ENCODE results near the gene NUTF2. TPM values are rescaled to one million over a fixed set of nuclear protein-coding genes. Genes with fewer than 3 reads are reported as not detected.

NUTF2 gene
- total and polyA plus RNA-seq, 4 donors, result 49.7 to 164 (median 101) TPM

GRCh38 chr16:67804853-67805542 is 41.7 kb upstream of the NUTF2 start:
- Histone ChIP-seq H3K9ac (ENCODE audit: insufficient read depth in 1 of 2, low read length in 2 of 2) (no peak overlapping the region), H3K27ac (ENCODE audit: low read depth in 1 of 2, low read length in 1 of 2) (peak overlapping the region in 1 of 2 donors; percentile 1)
- ATAC-seq (ENCODE audit: insufficient read depth, low FRiP score), result no peak

GRCh38 chr16:67805718-67806427 is 40.9 kb upstream of the NUTF2 start:
- peak in 2 of 3 donors; percentile 13 to 17 for DNase-seq
- no peak for TF ChIP-seq CTCF (IDR thresholded peaks at IDR 0.05; ENCODE audit: control extremely low read depth, extremely low read depth)
- Histone ChIP-seq H3K27me3 (ENCODE audit: control insufficient read depth in 3 of 3, insufficient read depth in 3 of 3, low read length in 2 of 3) (no peaks in the 10 kb centered on the region), H3K4me3 (peak overlapping the region; percentile 98), H3K9ac (ENCODE audit: insufficient read depth in 1 of 2, low read length in 2 of 2) (peak overlapping the region; percentile 81 to 84), H3K9me3 (ENCODE audit: control insufficient read depth in 4 of 4, insufficient read depth in 3 of 4, low read length in 3 of 4) (no peaks in the 10 kb centered on the region), H3K36me3 (ENCODE audit: control insufficient read depth in 4 of 4, insufficient read depth in 4 of 4, low read length in 4 of 4) (peaks cover 0 to 11% (median 3%) of the 10 kb centered on the region in 4 donors), H3K4me1 (ENCODE audit: control insufficient read depth in 5 of 5, insufficient read depth in 5 of 5, low read length in 5 of 5) (peaks cover 6 to 16% (median 9%) of the 10 kb centered on the region in 5 donors), H3K27ac (ENCODE audit: low read depth in 1 of 2, low read length in 1 of 2) (peak overlapping the region; percentile 89)
- peak; percentile 0 for ATAC-seq (ENCODE audit: insufficient read depth, low FRiP score)
- 1% methylated on average over 26 of the region's 26 CpGs for WGBS, 2 donors

More at GRCh38 chr16:67804853-67805542, 41.7 kb upstream of the NUTF2 start:
- Histone ChIP-seq H3K9me3 (ENCODE audit: control insufficient read depth in 4 of 4, insufficient read depth in 3 of 4, low read length in 3 of 4) (no peaks in the 10 kb centered on the region), H3K36me3 (ENCODE audit: control insufficient read depth in 4 of 4, insufficient read depth in 4 of 4, low read length in 4 of 4) (peaks cover 0 to 13% (median 6%) of the 10 kb centered on the region in 4 donors), H3K4me3 (no peak overlapping the region), H3K4me1 (ENCODE audit: control insufficient read depth in 5 of 5, insufficient read depth in 5 of 5, low read length in 5 of 5) (peaks cover 6 to 16% (median 9%) of the 10 kb centered on the region in 5 donors), H3K27me3 (ENCODE audit: control insufficient read depth in 3 of 3, insufficient read depth in 3 of 3, low read length in 2 of 3) (no peaks in the 10 kb centered on the region)
- WGBS, 2 donors, result 72 to 84% methylated on average over 4 of the region's 4 CpGs
- no peak for TF ChIP-seq CTCF (IDR thresholded peaks at IDR 0.05; ENCODE audit: control extremely low read depth, extremely low read depth)
- no peak for DNase-seq

- Histone ChIP-seq H3K4me1 (ENCODE audit: control insufficient read depth in 5 of 5, insufficient read depth in 5 of 5, low read length in 5 of 5) (peaks cover 6 to 16% (median 9%) of the 10 kb centered on the region in 5 donors), H3K9me3 (ENCODE audit: control insufficient read depth in 4 of 4, insufficient read depth in 3 of 4, low read length in 3 of 4) (no peaks in the 10 kb centered on the region), H3K27me3 (ENCODE audit: control insufficient read depth in 3 of 3, insufficient read depth in 3 of 3, low read length in 2 of 3) (no peaks in the 10 kb centered on the region), H3K36me3 (ENCODE audit: control insufficient read depth in 4 of 4, insufficient read depth in 4 of 4, low read length in 4 of 4) (peaks cover 0 to 5% (median 2%) of the 10 kb centered on the region in 4 donors), H3K27ac (ENCODE audit: low read depth in 1 of 2, low read length in 1 of 2) (peak within 1 kb of the TSS; percentile 89), H3K9ac (ENCODE audit: insufficient read depth in 1 of 2, low read length in 2 of 2) (peak within 1 kb of the TSS; percentile 81 to 84), H3K4me3 (peak within 1 kb of the TSS; percentile 98)
- WGBS, 2 donors, result 0 to 1% methylated on average over 48 to 54 of the region's 54 CpGs
- TF ChIP-seq CTCF (IDR thresholded peaks at IDR 0.05; ENCODE audit: control extremely low read depth, extremely low read depth), result no peak
- ATAC-seq (ENCODE audit: insufficient read depth, low FRiP score) (peak; percentile 95), DNase-seq (peak; percentile 99 to 100 (median 100))
Observed at GRCh38 chr16:67806428-67807147, 40.1 kb upstream of the NUTF2 start, which contains the start of the genes RANBP10 and TSNAXIP1. Gene RANBP10, minus strand, starts transcription at chr16:67806560. Its CDS starts 24 bp downstream, at chr16:67806536. Gene TSNAXIP1, plus strand, starts transcription at chr16:67806889. Its CDS starts 261 bp downstream, at chr16:67807150.

Measured in lung (tissue), 12 donors.